Stimulated activated naive CD8-positive, alpha-beta T cell treated with anti-CD3 and anti-CD28 coated beads, Interleukin-15, Interleukin-2, amounts not matched to agents 100 ng/mL and 50 ng/mL, for 24 hours (primary cell): ENCODE results near the gene TBC1D5.
"Not testable (repeated sequence)": the region's sequence is repeated elsewhere in the genome, so short reads cannot be mapped to it uniquely, and the experiment has no call there.

Source experiments
- H3K27ac Mint-ChIP-seq: one replicate; pipeline ENCODE4 v1.8.0; 2021; ENCODE audit warnings: mild to moderate bottlenecking, mixed read lengths
- H3K27me3 Mint-ChIP-seq: one replicate; pipeline ENCODE4 v1.8.0; 2021; ENCODE audit warnings: mixed read lengths
- H3K36me3 Mint-ChIP-seq: one replicate; pipeline ENCODE4 v1.8.0; 2021; ENCODE audit warnings: low read depth, mixed read lengths
- H3K4me1 Mint-ChIP-seq: one replicate; pipeline ENCODE4 v1.8.0; 2021; ENCODE audit warnings: low read depth, mixed read lengths
- H3K4me3 Mint-ChIP-seq: one replicate; pipeline ENCODE4 v1.8.0; 2021; ENCODE audit warnings: mild to moderate bottlenecking, mixed read lengths
- H3K9me3 Mint-ChIP-seq: one replicate; pipeline ENCODE4 v1.8.0; 2021; ENCODE audit warnings: mixed read lengths

TBC1D5 gene

GRCh38 chr3:17132286-17133115, 609.9 kb downstream of the TBC1D5 start:
- Mint-ChIP-seq H3K9me3 (peaks cover 7% of the 10 kb centered on the region), H3K4me3 (no peak overlapping the region)

GRCh38 chr3:17130956-17131355, 611.5 kb downstream of the TBC1D5 start:
- Mint-ChIP-seq H3K9me3 (peaks cover 11% of the 10 kb centered on the region), H3K27me3 (no peaks in the 10 kb centered on the region), H3K36me3 (no peaks in the 10 kb centered on the region), H3K4me3 (no peak overlapping the region), H3K27ac (no peak overlapping the region), H3K4me1 (no peaks in the 10 kb centered on the region)

More at GRCh38 chr3:17132286-17133115, 609.9 kb downstream of the TBC1D5 start:
- Mint-ChIP-seq H3K4me1 (no peaks in the 10 kb centered on the region), H3K36me3 (no peaks in the 10 kb centered on the region), H3K27ac (no peak overlapping the region), H3K27me3 (no peaks in the 10 kb centered on the region)

GRCh38 chr3:17129556-17129955, 612.9 kb downstream of the TBC1D5 start:
- Mint-ChIP-seq H3K4me1 (no peaks in the 10 kb centered on the region), H3K36me3 (no peaks in the 10 kb centered on the region), H3K27me3 (no peaks in the 10 kb centered on the region), H3K4me3 (no peak overlapping the region), H3K9me3 (peaks cover 11% of the 10 kb centered on the region), H3K27ac (no peak overlapping the region)

GRCh38 chr3:17128671-17129070, 613.8 kb downstream of the TBC1D5 start:
- not testable (repeated sequence) for H3K36me3 Mint-ChIP-seq

GRCh38 chr3:17125738-17126442, 616.5 kb downstream of the TBC1D5 start:
- no peaks in the 10 kb centered on the region for H3K4me1 Mint-ChIP-seq
- peaks cover 16% of the 10 kb centered on the region for H3K9me3 Mint-ChIP-seq
- no peaks in the 10 kb centered on the region for H3K27me3 Mint-ChIP-seq
- H3K27ac Mint-ChIP-seq: no peak overlapping the region
- no peak overlapping the region for H3K4me3 Mint-ChIP-seq
- no peaks in the 10 kb centered on the region for H3K36me3 Mint-ChIP-seq

More at GRCh38 chr3:17128671-17129070, 613.8 kb downstream of the TBC1D5 start:
- H3K4me3 Mint-ChIP-seq, H3K27me3 Mint-ChIP-seq, H3K27ac Mint-ChIP-seq, H3K4me1 Mint-ChIP-seq: not testable (repeated sequence)
- peaks cover 11% of the 10 kb centered on the region for H3K9me3 Mint-ChIP-seq

- no peak overlapping the region for H3K27ac Mint-ChIP-seq
- peaks cover 12% of the 10 kb centered on the region for H3K9me3 Mint-ChIP-seq
- H3K4me1 Mint-ChIP-seq: no peaks in the 10 kb centered on the region
- H3K27me3 Mint-ChIP-seq: no peaks in the 10 kb centered on the region
- no peaks in the 10 kb centered on the region for H3K36me3 Mint-ChIP-seq
- no peak overlapping the region for H3K4me3 Mint-ChIP-seq
Measured at GRCh38 chr3:17122758-17123157, 619.7 kb downstream of the TBC1D5 start.

- Mint-ChIP-seq H3K27ac (no peak overlapping the region), H3K36me3 (no peaks in the 10 kb centered on the region), H3K4me1 (no peaks in the 10 kb centered on the region), H3K27me3 (no peaks in the 10 kb centered on the region), H3K4me3 (no peak overlapping the region), H3K9me3 (peaks cover 5% of the 10 kb centered on the region)
Measured at GRCh38 chr3:17121336-17121735, 621.1 kb downstream of the TBC1D5 start.

GRCh38 chr3:17120115-17120514, 622.3 kb downstream of the TBC1D5 start:
- Mint-ChIP-seq H3K9me3 (peaks cover 5% of the 10 kb centered on the region), H3K27me3 (no peaks in the 10 kb centered on the region), H3K36me3 (no peaks in the 10 kb centered on the region), H3K4me3 (no peak overlapping the region), H3K27ac (no peak overlapping the region), H3K4me1 (no peaks in the 10 kb centered on the region)

- Mint-ChIP-seq H3K27me3 (no peaks in the 10 kb centered on the region), H3K27ac (no peak overlapping the region), H3K9me3 (peaks cover 5% of the 10 kb centered on the region), H3K4me1 (no peaks in the 10 kb centered on the region), H3K4me3 (no peak overlapping the region), H3K36me3 (no peaks in the 10 kb centered on the region)
Measured at GRCh38 chr3:17119201-17120072, 623.0 kb downstream of the TBC1D5 start.

- Mint-ChIP-seq H3K36me3 (no peaks in the 10 kb centered on the region), H3K27ac (no peak overlapping the region), H3K4me3 (no peak overlapping the region), H3K4me1 (no peaks in the 10 kb centered on the region), H3K9me3 (peaks cover 5% of the 10 kb centered on the region), H3K27me3 (no peaks in the 10 kb centered on the region)
Measured at GRCh38 chr3:17118771-17119170, 623.7 kb downstream of the TBC1D5 start.

- no peaks in the 10 kb centered on the region for H3K36me3 Mint-ChIP-seq
- H3K4me3 Mint-ChIP-seq: no peak overlapping the region
- H3K27ac Mint-ChIP-seq: no peak overlapping the region
- H3K27me3 Mint-ChIP-seq: no peaks in the 10 kb centered on the region
- H3K9me3 Mint-ChIP-seq: no peaks in the 10 kb centered on the region
- peaks cover 7% of the 10 kb centered on the region for H3K4me1 Mint-ChIP-seq
Measured at GRCh38 chr3:17116007-17116600, 626.3 kb downstream of the TBC1D5 start.

GRCh38 chr3:17115186-17115585, 627.2 kb downstream of the TBC1D5 start:
- no peak overlapping the region for H3K4me3 Mint-ChIP-seq
- peaks cover 15% of the 10 kb centered on the region for H3K4me1 Mint-ChIP-seq
- H3K36me3 Mint-ChIP-seq: no peaks in the 10 kb centered on the region
- no peak overlapping the region for H3K27ac Mint-ChIP-seq
- H3K27me3 Mint-ChIP-seq: no peaks in the 10 kb centered on the region
- H3K9me3 Mint-ChIP-seq: no peaks in the 10 kb centered on the region

GRCh38 chr3:17111586-17111985, 630.8 kb downstream of the TBC1D5 start:
- H3K27ac Mint-ChIP-seq: no peak overlapping the region
- H3K4me1 Mint-ChIP-seq: peaks cover 15% of the 10 kb centered on the region
- H3K9me3 Mint-ChIP-seq: peaks cover 3% of the 10 kb centered on the region
- no peaks in the 10 kb centered on the region for H3K36me3 Mint-ChIP-seq
- no peaks in the 10 kb centered on the region for H3K27me3 Mint-ChIP-seq
- no peak overlapping the region for H3K4me3 Mint-ChIP-seq

- no peaks in the 10 kb centered on the region for H3K27me3 Mint-ChIP-seq
- no peak overlapping the region for H3K27ac Mint-ChIP-seq
- H3K9me3 Mint-ChIP-seq: peaks cover 4% of the 10 kb centered on the region
- peaks cover 15% of the 10 kb centered on the region for H3K4me1 Mint-ChIP-seq
- no peak overlapping the region for H3K4me3 Mint-ChIP-seq
- H3K36me3 Mint-ChIP-seq: no peaks in the 10 kb centered on the region
Measured at GRCh38 chr3:17110660-17111396, 631.6 kb downstream of the TBC1D5 start.
